ENCODE results near the gene WFIKKN2.
A peak's percentile ranks its signal among the peaks of the same experiment; 100 is the strongest.
"Not testable (repeated sequence)": the region's sequence is repeated elsewhere in the genome, so short reads cannot be mapped to it uniquely, and the experiment has no call there.

The WFIKKN2 gene

DNA sequence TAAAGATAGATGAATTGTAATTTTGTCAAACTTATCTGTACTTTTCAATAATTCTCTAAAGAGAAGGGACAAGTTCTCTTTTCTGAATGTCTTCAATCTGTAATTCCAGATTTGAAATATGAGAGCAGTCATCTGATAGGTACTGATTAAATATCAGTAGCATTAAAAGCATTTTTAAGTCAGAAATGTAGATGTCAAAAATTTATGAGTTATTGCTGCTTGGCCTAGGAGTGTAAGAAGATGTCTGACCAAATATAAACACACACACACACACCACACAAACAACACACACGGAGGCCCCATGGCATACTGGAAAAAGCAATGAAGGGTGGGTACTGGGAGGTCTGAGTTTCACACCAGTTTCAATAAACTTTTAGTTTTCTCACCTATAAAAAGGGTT lies 33.2 kb downstream of the WFIKKN2 start:
- TF ChIP-seq, protein P1, sequence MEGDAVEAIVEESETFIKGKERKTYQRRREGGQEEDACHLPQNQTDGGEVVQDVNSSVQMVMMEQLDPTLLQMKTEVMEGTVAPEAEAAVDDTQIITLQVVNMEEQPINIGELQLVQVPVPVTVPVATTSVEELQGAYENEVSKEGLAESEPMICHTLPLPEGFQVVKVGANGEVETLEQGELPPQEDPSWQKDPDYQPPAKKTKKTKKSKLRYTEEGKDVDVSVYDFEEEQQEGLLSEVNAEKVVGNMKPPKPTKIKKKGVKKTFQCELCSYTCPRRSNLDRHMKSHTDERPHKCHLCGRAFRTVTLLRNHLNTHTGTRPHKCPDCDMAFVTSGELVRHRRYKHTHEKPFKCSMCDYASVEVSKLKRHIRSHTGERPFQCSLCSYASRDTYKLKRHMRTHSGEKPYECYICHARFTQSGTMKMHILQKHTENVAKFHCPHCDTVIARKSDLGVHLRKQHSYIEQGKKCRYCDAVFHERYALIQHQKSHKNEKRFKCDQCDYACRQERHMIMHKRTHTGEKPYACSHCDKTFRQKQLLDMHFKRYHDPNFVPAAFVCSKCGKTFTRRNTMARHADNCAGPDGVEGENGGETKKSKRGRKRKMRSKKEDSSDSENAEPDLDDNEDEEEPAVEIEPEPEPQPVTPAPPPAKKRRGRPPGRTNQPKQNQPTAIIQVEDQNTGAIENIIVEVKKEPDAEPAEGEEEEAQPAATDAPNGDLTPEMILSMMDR (IDR thresholded peaks at IDR 0.05): no peak
- Histone ChIP-seq H3K27ac (peak overlapping the region; percentile 92), H3K4me1 (ENCODE audit: control insufficient read depth in 1 of 2, insufficient read depth in 1 of 2, low read depth in 1 of 2, low read length in 1 of 2) (peaks cover 62 to 66% of the 10 kb centered on the region in 2 experiments), H3K9me3 (no peaks in the 10 kb centered on the region), H3K36me3 (peaks cover 1% of the 10 kb centered on the region), H3K4me3 (ENCODE audit: low read depth in 1 of 2, low read length in 1 of 2) (no peak overlapping the region), H3K27me3 (no peaks in the 10 kb centered on the region)

DNA sequence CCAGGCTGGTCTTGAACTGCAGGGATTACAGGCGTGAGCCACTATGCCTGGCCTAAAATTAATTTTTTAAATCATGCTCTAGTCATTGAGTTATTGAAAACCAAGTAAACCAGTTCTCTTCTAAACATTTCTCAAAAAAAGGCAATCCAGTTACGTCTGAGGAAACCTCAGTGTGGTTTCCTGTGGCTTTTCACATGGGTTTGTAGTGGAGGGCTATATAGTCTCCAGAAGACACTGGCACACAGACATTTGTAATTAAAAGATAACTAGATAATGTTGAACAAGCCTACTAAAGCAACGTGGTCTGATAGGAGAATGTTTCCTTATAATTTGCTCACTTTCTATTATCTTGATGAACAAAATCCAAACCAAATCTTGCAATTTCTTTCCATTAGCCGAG lies 36.0 kb downstream of the WFIKKN2 start:
- Histone ChIP-seq H3K4me3 (ENCODE audit: low read depth in 1 of 2, low read length in 1 of 2) (no peak overlapping the region), H3K27me3 (no peaks in the 10 kb centered on the region), H3K36me3 (no peaks in the 10 kb centered on the region), H3K27ac (peak overlapping the region; percentile 59), H3K4me1 (ENCODE audit: control insufficient read depth in 1 of 2, insufficient read depth in 1 of 2, low read depth in 1 of 2, low read length in 1 of 2) (peaks cover 46 to 51% of the 10 kb centered on the region in 2 experiments), H3K9me3 (no peaks in the 10 kb centered on the region)
- TF ChIP-seq, protein P1 (IDR thresholded peaks at IDR 0.05): no peak

DNA sequence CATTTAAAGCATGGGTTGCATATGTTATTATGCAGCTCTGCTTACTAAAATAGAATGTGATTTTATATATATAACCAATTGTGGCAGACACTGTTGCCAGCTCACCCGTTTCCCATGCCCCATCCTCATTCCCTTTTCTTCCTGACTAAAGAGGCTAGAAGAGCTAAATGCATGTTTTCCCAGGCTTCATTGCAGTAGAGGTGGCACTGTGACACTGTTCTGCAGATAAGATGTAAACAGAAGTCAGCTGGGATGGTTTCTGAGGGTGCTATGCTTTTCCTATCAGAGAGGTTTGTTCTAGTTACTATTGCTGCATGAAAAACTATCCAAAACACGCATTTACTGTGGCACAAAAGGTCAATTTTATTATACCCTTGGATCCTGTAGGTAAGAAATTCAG lies 36.5 kb downstream of the WFIKKN2 start:
- TF ChIP-seq, protein P1 (IDR thresholded peaks at IDR 0.05): no peak
- no peaks in the 10 kb centered on the region for H3K36me3 ChIP-seq
- H3K9me3 ChIP-seq: no peaks in the 10 kb centered on the region
- peak overlapping the region; percentile 59 for H3K27ac ChIP-seq
- H3K27me3 ChIP-seq: no peaks in the 10 kb centered on the region
- H3K4me3 ChIP-seq (ENCODE audit: low read depth in 1 of 2, low read length in 1 of 2): no peak overlapping the region
- H3K4me1 ChIP-seq (ENCODE audit: control insufficient read depth in 1 of 2, insufficient read depth in 1 of 2, low read depth in 1 of 2, low read length in 1 of 2): peaks cover 46 to 50% of the 10 kb centered on the region in 2 experiments

DNA sequence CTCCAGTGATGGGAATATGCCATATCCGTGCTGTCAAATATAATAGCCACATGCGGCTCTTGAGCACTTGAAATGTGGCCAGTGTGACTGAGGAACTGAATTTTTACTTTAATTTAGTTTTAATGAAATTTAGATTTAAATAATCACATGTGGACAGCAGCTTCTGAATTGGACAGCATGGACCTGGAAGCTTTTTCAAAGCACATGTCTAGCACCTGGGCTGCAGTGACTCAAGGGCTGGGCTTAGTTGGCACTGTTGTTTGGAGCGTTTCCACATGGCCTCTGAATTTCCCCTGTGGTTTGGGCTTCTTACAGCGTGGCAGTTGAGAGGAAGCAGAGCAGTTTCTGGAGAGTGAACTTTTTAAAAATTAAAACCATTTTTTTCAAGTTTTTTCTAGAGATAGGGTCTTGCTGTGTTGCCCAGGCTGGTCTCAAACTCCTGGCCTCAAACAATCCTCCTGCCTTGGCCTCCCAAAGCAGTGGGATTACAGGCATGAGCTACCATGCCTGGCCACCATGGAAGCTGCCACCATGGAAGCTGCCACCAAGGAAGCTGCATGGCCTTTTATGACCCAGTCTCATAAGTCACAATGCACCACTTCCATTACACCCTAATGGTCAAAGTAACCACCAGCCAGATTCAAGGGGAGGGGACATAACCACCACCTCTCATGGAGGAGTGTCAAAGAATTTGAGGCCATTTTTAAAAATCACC lies 37.5 kb downstream of the WFIKKN2 start:
- Histone ChIP-seq H3K36me3 (no peaks in the 10 kb centered on the region), H3K4me3 (ENCODE audit: low read depth in 1 of 2, low read length in 1 of 2) (no peak overlapping the region), H3K27ac (peak overlapping the region; percentile 59), H3K4me1 (ENCODE audit: control insufficient read depth in 1 of 2, insufficient read depth in 1 of 2, low read depth in 1 of 2, low read length in 1 of 2) (peaks cover 40 to 43% of the 10 kb centered on the region in 2 experiments), H3K9me3 (no peaks in the 10 kb centered on the region), H3K27me3 (no peaks in the 10 kb centered on the region)
- TF ChIP-seq, protein P1 (IDR thresholded peaks at IDR 0.05): no peak

DNA sequence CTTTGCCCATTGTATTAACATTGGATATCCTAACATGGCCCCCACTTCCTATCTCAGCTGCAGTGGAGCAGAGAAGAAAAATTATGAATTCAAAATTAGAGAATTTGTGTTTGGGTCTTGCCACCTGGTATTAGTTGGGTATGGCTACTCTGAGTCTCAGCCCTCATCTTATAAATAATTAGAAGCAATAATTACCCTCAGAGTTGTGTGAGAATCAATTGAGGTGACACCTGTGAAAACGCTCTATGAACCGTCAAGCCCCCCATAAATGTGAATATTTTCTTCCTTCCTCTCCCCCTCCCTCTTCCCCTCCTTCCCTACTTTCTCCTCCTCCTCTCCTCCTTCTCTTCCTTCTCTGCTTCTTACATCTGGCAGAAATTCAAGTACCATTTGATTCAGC lies 39.7 kb downstream of the WFIKKN2 start:
- Histone ChIP-seq H3K27ac (no peak overlapping the region), H3K4me1 (ENCODE audit: control insufficient read depth in 1 of 2, insufficient read depth in 1 of 2, low read depth in 1 of 2, low read length in 1 of 2) (peaks cover 31 to 32% of the 10 kb centered on the region in 2 experiments), H3K9me3 (no peaks in the 10 kb centered on the region), H3K36me3 (no peaks in the 10 kb centered on the region), H3K27me3 (no peaks in the 10 kb centered on the region), H3K4me3 (ENCODE audit: low read depth in 1 of 2, low read length in 1 of 2) (no peak overlapping the region)
- TF ChIP-seq, protein P1 (IDR thresholded peaks at IDR 0.05): no peak

DNA sequence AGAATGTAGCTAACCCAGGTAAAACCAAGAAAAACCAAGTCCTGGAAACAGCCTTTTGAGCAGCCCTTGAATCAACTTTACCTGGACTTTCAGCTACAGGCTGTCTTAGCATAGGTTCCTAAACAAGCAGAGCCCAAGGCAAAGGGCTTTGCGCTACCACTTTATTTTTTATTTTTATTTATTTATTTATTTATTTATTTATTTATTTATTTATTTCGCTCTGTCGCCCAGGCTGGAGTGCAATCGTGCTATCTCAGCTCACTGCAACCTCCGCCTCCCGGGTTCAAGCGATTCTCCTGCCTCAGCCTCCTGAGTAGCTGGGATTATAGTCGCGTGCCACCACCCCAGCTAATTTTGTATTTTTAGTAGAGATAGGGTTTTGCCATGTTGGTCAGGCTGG lies 41.7 kb downstream of the WFIKKN2 start:
- H3K27me3 ChIP-seq; H3K27ac ChIP-seq; H3K4me3 ChIP-seq (ENCODE audit: low read depth in 1 of 2, low read length in 1 of 2); H3K9me3 ChIP-seq; H3K36me3 ChIP-seq: not testable (repeated sequence)
- peaks cover 14% of the 10 kb centered on the region in 2 experiments for H3K4me1 ChIP-seq (ENCODE audit: control insufficient read depth in 1 of 2, insufficient read depth in 1 of 2, low read depth in 1 of 2, low read length in 1 of 2)

Measured in neutrophil (primary cell).